NCI-H2196 (cell line): ENCODE measurements around the gene STXBP6.
"Not testable (repeated sequence)": the region's sequence is repeated elsewhere in the genome, so short reads cannot be mapped to it uniquely, and the experiment has no call there.

Experiments used
- DNase-seq: peaks from one replicate; lab custom pipeline; 2025; ENCODE audit not compliant: unreplicated experiment; lab: John Stamatoyannopoulos, UW

Gene STXBP6

GRCh38 chr14:24990050-24990449 is 59.9 kb downstream of the STXBP6 start:
- DNase-seq, result no peak

- DNase-seq, result no peak
Measured at GRCh38 chr14:24988760-24989159, 61.2 kb downstream of the STXBP6 start.

- DNase-seq, result no peak
Measured at GRCh38 chr14:24986206-24986893, 63.6 kb downstream of the STXBP6 start.

- DNase-seq, result no peak
Measured at GRCh38 chr14:24984846-24985589, 64.9 kb downstream of the STXBP6 start.

DNA sequence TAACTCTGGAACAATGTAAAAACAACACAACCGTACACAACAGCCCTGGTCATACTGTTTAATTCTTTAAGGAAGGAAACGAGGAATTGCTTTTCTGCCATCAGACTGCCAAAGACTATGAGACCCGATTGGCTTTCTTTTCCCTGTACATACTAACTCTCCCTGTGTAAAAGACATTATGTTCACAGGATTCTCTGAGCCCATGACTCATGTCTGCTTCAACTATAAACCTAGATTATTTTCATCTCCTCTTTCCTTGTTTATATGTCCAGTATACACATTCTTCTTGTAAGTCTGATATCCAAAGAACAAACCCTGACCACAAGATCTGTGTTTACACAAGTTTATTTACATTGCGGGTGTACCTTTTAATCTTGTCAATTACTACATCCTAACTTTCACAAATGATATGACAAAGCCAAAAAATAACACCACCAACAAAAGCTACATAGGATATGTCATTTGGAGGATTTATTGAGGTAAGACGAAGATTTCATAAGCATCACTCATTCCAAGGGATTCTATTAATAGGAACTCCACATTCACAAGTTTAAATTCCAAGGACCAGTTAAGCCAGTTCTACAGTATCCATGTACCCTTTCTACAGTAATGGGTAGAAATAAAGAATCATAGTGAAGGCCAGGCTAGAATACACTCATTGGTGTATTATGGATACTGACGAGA is 67.3 kb downstream of the STXBP6 start:
- DNase-seq, result no peak

DNA sequence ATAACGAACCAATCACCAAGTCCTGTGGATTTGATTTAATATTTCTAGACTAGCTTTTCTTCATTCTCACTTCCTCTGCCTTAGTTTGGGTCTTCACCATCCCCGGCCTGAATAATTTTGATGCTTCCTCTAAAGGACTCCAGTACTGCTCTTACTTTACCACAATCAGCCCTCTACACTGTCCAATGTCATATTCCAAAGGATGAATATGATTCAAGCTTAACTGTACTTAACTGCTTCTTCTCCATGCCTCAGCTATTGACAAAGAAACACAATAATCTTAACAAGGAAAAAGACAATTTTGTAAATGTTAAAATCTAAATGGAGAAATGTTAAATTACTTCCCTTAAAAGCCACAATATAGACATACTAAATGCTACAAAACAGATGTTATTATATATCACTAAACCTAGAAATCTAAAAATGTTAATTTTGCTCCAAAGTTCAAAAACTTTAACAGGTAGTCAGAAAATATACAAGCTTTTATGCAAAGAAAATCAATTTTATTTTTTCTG is 70.2 kb downstream of the STXBP6 start:
- DNase-seq, result no peak

DNA sequence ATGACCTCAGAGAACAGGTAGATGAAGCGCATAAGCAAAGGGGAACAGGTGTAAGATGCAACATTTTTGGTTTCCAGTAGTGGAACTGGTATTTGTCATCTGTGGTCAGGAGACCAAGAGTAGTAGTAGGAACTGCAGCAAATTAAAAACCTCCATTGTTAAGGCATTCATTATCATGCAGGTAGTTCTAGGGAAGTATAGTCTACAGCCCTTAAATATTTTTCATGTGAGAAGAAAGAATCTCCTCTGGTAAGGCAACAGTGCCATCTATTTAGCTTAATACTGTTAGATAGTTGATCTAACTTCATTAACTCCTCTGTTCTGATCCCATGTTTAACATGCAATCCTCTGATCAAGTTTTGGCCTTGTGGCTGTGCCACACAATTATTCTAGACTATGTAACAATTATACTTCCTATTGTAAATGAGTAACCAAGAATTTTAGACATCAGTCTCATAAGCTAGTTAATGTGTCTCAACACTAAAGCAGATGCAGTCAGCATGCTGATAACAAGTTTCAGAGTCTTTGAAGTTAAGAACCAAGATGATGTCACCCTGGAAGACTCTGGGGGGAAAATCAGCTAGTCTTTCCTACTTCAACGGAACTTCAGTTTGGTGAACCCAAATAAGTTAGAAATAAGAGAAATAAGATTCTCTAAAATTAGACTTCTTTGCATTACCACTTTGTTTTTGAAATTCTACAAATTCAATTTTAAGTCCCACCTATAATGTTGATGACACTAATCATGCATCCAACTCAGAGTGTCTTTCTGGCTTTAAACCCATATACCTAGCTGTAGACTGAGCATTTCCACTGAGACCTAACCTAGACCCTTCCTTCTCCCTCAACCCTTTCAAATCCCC is 70.9 kb downstream of the STXBP6 start:
- DNase-seq, result no peak

GRCh38 chr14:24976602-24977001 is 73.3 kb downstream of the STXBP6 start:
- DNase-seq, result no peak

DNA sequence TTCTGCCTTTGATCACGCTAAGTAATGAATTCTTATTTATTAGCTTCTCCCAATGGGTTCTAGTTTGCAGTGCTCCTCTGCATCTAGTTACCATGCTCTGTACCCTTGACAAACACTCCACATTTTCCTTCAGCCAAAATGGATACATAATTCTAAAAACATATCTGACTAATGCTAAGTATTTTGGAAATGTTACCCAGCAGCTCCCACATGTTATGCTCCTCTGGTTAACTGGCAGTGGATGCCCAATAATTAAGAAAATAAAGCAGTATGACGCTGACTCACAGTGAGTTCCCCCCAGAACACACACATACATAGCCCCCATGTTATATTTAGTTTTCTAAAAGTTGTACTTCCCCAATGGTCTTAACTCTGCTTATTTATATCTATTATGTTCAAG is 74.6 kb downstream of the STXBP6 start:
- no peak for DNase-seq

- DNase-seq, result no peak
Measured at GRCh38 chr14:24974591-24975374, 75.2 kb downstream of the STXBP6 start.

DNA sequence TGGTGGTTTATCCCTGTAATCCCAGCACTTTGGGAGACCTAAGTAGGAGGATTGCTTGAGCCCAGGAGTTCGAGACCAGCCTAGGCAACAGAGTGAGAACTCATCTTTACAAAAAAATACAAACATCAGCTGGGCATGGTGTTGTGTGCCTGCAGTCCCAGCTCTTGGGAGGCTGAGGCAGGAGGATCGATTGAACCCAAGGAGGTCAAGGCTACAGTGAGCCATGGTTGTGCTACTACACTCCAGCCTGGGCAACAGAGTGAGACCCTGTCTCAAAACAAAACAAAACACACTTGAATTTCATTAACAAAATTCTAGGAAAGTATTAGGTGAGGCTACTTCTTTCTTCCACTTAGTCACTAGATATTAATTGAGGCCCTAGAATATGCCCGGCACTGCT is 77.1 kb downstream of the STXBP6 start:
- no peak for DNase-seq

DNA sequence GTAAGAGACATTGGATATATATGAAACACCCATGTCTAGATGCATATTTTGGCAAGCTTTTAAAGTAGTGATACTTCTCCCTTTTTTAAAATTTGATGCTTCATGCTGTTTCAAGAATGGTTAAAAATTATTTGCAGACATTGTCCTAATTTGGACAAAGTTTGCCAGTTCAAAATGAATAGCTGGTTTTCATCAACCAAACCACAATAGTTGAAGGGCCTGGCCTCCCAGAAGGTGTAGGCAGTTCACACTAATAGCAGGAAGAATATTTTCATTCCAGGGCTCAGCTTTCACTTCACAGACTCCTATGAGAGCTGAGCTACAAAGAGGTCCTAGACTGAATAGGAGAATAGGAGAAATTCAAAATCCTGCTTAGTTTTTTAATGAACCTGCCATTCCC is 78.7 kb downstream of the STXBP6 start:
- DNase-seq, result no peak

- no peak for DNase-seq
Measured at GRCh38 chr14:24966579-24966964, 83.4 kb downstream of the STXBP6 start.

GRCh38 chr14:24965934-24966578 is 83.9 kb downstream of the STXBP6 start:
- DNase-seq, result no peak

- DNase-seq, result no peak
Measured at GRCh38 chr14:24965578-24965933, 84.4 kb downstream of the STXBP6 start.

- no peak for DNase-seq
Measured at GRCh38 chr14:24964591-24964990, 85.4 kb downstream of the STXBP6 start.

DNA sequence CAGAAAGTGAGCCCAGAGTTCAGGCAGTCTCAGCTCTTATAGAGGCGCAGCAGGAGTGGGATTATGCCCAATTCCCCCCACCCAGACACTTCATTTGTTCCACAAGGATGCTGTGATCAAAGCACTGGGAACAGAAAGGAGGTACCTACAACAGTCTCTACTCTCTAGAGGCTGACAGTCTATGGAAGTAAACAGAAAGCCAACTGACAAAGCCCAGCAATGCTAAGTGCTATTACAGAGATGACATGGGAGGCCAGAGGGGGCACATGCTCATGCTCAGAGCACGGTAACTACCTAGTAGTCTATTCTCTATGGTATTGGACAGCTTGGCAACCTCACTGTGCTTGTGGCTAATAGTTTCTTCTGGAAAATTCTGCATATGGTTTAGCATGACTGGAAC is 85.9 kb downstream of the STXBP6 start:
- no peak for DNase-seq

- DNase-seq, result not testable (repeated sequence)
Measured at GRCh38 chr14:24962118-24962517, 87.8 kb downstream of the STXBP6 start.

GRCh38 chr14:24960816-24961215 is 89.1 kb downstream of the STXBP6 start:
- DNase-seq, result no peak
